Epithelial cell of proximal tubule (primary cell): ENCODE measurements around the gene VPS26B. TPM values are rescaled to one million over a fixed set of nuclear protein-coding genes. Genes with fewer than 3 reads are reported as not detected.
"Not testable (repeated sequence)": the region's sequence is repeated elsewhere in the genome, so short reads cannot be mapped to it uniquely, and the experiment has no call there.

ENCODE experiments used
- DNase-seq: peaks from one replicate; pipeline ENCODE4 v3.0.0-alpha.2; 2011; ENCODE audit warnings: low read depth
- H3K4me3 ChIP-seq: 2 replicates; pipeline ENCODE4 v1.5.1; 2011; ENCODE audit warnings: low read depth, mild to moderate bottlenecking, low read length
- CTCF ChIP-seq: conservative IDR thresholded peaks from 2 replicates; pipeline ENCODE4 v1.5.1; 2012; ENCODE audit warnings: low read depth, mild to moderate bottlenecking, low read length
- total RNA-seq: library from RNA; depleted of rRNA; stranded (reverse); fragments of >200 nt; gene quantifications from 2 replicates; pipeline ENCODE4 v1.2.3, GENCODE V29; 2015

Gene VPS26B
- total RNA-seq, 1 donor from 2014 or later, result 17.8 TPM

GRCh38 chr11:134273317-134273712, 48.8 kb downstream of the VPS26B start:
- H3K4me3 ChIP-seq, result no peak overlapping the region
- no peak for TF ChIP-seq CTCF
- DNase-seq, result no peak

- no peak overlapping the region for H3K4me3 ChIP-seq
- no peak for TF ChIP-seq CTCF
Measured at GRCh38 chr11:134275188-134275533, 50.7 kb downstream of the VPS26B start.

GRCh38 chr11:134275534-134276395, 51.3 kb downstream of the VPS26B start, which contains the start of gene GLB1L3:
GLB1L3 (plus strand) TSS chr11:134276379; CDS start chr11:134276741, 362 bp downstream.
- peak; percentile 24 for TF ChIP-seq CTCF
- no peak for DNase-seq

More at GRCh38 chr11:134275188-134275533, 50.7 kb downstream of the VPS26B start:
- DNase-seq, result no peak

GRCh38 chr11:134276396-134277182, 52.1 kb downstream of the VPS26B start:
- TF ChIP-seq CTCF, result no peak
- no peak for DNase-seq
- H3K4me3 ChIP-seq, result peak overlapping the region; percentile 29

More at GRCh38 chr11:134275534-134276395, 51.3 kb downstream of the VPS26B start, which contains the start of gene GLB1L3:
- H3K4me3 ChIP-seq, result peak within 1 kb of the TSS; percentile 29

GRCh38 chr11:134277183-134278001, 52.9 kb downstream of the VPS26B start:
- DNase-seq, result no peak
- no peak for TF ChIP-seq CTCF
- H3K4me3 ChIP-seq, result no peak overlapping the region

GRCh38 chr11:134278356-134278755, 53.9 kb downstream of the VPS26B start:
- H3K4me3 ChIP-seq, result no peak overlapping the region
- TF ChIP-seq CTCF, result no peak
- DNase-seq, result no peak

- H3K4me3 ChIP-seq, DNase-seq: not testable (repeated sequence)
Measured at GRCh38 chr11:134281635-134282034, 57.2 kb downstream of the VPS26B start.
